GM10266 (cell line): ENCODE measurements around the gene PET100.

ENCODE experiments used
- DNase-seq: peaks from one replicate; pipeline ENCODE4 v3.0.0; 2012; ENCODE audit errors: extremely low spot score
- TF ChIP-seq, protein P1 (sequence below): IDR thresholded peaks from 2 replicates; pipeline ENCODE4 v1.5.1; 2012; ENCODE audit warnings: mild to moderate bottlenecking, low read depth; ENCODE audit not compliant: control insufficient read depth, insufficient read depth; ENCODE audit errors: missing control alignments

The PET100 gene

DNA sequence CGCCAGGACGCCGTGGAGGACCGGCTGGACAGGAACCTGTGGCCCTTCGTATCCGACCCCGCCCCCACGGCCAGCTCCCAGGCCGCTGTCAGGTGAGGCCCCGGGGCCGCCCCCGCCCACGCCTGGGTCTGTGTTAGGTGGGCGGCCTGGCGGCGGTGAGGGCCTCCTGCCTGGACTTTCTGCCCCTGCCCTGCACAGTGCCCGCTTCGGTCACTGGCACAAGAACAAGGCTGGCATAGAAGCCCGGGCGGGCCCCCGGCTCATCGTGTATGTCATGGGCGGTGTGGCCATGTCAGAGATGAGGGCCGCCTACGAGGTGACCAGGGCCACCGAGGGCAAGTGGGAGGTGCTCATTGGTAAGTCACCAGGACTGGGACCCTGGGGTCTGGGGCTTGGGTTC lies 17.6 kb downstream of the PET100 start:
- TF ChIP-seq, protein P1, sequence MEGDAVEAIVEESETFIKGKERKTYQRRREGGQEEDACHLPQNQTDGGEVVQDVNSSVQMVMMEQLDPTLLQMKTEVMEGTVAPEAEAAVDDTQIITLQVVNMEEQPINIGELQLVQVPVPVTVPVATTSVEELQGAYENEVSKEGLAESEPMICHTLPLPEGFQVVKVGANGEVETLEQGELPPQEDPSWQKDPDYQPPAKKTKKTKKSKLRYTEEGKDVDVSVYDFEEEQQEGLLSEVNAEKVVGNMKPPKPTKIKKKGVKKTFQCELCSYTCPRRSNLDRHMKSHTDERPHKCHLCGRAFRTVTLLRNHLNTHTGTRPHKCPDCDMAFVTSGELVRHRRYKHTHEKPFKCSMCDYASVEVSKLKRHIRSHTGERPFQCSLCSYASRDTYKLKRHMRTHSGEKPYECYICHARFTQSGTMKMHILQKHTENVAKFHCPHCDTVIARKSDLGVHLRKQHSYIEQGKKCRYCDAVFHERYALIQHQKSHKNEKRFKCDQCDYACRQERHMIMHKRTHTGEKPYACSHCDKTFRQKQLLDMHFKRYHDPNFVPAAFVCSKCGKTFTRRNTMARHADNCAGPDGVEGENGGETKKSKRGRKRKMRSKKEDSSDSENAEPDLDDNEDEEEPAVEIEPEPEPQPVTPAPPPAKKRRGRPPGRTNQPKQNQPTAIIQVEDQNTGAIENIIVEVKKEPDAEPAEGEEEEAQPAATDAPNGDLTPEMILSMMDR: no peak
- no peak for DNase-seq

DNA sequence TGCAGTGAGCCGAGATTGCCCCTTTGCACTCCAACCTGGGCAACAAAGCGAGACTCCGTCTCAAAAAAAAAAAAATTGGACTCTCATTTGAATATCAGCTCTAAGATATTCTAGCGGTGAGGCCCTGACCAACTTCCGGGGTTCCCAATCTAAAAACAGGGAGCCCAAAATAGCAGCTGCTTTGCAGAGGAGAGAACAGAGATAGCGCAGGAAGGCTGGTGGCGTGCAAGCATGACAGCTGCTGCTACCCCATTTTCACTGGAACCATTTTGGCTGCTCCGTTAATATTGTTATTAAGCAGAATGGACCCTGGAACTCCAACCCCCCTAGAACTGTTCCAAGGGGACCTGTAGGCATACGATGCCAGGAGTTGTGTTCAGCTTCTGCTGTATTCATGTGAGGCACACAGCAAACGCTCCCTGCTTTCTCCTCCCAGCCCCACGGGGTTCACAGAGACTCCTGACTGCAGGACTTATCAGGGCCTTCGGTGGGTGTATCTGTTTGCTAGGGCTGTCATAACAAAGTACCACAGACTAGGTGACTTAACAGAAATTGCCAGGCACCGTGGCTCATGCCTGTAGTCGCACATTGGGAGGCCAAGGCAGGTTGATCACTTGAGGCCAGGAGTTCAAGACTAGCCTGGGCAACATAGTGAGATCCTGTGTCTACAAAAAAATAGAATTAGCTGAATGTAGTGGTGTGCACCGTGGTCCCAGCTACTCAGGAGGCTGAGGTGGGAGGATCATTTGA lies 18.8 kb downstream of the PET100 start:
- TF ChIP-seq, protein P1: no peak

DNA sequence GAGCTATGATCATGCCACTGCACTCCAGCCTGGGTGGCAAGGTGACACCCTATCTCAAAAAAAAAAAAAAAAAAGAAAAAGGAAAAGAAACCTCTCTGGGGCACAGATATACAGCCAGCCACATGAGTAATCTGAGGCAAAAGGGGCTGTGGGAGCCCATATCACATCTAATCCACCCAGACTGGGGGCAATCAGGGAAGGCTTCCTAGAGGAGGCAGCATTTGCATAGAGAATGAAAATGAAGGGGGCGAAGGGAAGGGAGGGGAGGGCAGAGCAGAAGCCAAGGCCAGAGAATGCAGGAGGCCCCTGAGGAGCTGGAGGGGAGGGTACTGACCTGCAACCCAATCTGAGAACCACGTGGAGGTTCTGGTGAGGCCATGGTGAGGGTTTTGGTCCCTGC lies 20.6 kb downstream of the PET100 start:
- no peak for DNase-seq
- TF ChIP-seq, protein P1: no peak

More for the DNA sequence above, 18.8 kb downstream of the PET100 start:
- DNase-seq: no peak

DNA sequence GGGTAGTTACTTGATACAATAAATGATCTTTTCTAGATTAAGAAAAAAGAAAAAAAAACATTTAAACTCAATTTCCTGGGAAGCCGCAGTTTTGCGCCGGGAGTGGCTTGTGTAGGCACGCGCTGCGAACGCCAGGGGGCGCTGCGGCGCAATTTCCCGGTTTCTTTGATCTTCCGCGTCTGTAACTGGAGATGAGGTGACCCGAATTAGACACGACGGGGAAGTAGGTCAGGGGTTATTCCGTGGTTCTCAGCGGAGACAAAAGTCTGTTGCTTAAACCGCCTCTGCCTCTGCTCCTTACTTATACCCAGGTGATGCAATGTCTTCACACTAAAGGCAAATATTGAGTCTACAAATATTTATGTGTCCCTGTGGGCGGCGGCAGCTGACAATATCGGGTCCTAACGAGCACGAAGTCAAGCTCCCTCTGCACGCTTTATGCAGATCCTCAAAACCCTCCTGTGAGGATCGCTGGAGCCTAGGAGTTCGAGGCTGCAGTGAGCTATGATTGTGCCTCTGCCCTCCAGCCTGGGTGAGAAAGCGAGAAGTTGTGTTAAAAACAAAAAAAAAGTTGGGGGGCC lies 22.6 kb downstream of the PET100 start:
- TF ChIP-seq, protein P1: peak; percentile 93
- peak; percentile 91 for DNase-seq

DNA sequence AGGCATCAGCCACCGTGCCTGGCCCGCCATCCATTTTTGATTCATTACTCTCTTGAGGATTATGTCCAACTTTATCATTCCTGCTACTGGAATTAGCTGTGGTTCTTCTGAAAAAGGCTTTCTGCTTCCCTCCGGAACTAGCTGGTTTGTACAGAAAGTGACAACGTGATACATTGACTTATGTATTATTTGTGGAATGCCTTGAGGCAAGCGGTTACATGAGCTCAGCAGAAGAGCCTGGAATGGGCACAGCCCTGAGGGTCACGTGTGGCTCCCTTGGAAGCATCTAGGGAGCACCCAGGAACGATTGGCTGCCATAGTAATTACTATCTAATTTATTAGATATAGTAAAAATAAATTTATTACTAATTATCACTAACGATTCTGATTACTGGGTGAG lies 24.8 kb downstream of the PET100 start:
- no peak for DNase-seq
- TF ChIP-seq, protein P1: no peak

DNA sequence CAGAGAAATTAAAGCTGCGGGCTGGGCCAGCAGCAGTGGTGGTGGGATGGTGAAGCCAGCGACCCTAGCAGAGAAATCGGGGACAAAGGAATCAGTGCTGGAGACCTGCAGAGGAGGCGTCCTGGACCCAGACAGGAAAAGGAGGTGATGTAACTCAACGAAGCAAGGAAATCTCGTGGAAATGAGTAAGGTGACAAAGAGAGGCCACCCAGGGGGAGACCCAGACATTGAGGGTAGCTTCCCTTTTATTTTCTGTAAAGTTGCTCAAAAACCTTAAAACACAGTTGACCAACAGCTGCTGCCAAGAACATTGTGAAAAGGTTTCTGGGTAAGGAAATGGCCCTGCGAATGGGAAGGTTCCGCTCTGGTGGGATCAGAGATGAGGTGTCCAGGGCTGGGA lies 26.0 kb downstream of the PET100 start:
- TF ChIP-seq, protein P1: no peak
- DNase-seq: no peak

DNA sequence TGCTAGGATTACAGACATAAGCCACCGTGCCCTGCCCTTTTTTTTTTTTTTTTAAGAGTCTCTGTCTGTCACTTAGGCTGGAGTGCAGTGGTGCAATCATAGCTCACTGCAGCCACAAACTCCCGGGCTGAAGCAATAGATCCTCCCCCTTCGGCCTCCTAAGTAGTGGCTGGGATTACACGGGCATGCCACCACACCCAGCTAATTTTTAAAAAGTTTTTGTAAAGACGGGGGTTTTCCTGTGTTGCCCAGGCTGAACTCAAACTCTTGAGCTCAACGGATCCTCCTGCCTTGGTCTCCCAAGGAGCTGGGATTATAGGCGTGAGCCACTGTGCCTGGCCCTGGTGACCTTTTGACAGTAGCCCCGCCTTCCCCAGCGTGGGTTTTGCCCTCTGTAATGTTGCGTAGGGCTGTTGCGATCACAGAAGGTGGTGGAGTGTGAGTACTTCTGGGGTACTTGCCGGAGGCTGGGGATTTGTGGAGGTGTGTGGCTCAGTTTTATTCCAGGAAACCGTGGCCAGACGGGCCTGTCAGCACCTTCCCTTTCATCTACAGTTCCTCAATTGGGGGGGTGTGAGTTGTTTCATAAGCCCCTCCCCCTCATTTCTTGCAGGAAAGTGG lies 27.6 kb downstream of the PET100 start:
- DNase-seq: no peak
- TF ChIP-seq, protein P1: no peak
